Mesenchymal stem cell (in vitro differentiated cells and primary cell): ENCODE results near the gene ETDC.
"Not testable (repeated sequence)": the region's sequence is repeated elsewhere in the genome, so short reads cannot be mapped to it uniquely, and the experiment has no call there.

Experiments used
- DNase-seq: peaks from one replicate; pipeline ENCODE4 v3.0.0-alpha.2; 2013
- H2AFZ ChIP-seq: one replicate; pipeline ENCODE4 v1.6.1; 2013; ENCODE audit warnings: low read depth, mild to moderate bottlenecking, control low read depth, inconsistent platforms, low read length, moderate library complexity
- H2AK5ac ChIP-seq: 2 replicates; pipeline ENCODE4 v1.6.1; 2013; ENCODE audit warnings: low read length, moderate library complexity, mild to moderate bottlenecking, inconsistent platforms; ENCODE audit not compliant: severe bottlenecking
- H2BK120ac ChIP-seq: one replicate; pipeline ENCODE4 v1.6.1; 2013; ENCODE audit warnings: low read depth, mild to moderate bottlenecking, inconsistent platforms, low read length, moderate library complexity
- H2BK12ac ChIP-seq, 2 experiments: one replicate each; pipeline ENCODE4 v1.6.1; 2013; ENCODE audit warnings: inconsistent platforms in 2 of 2, low read length in 2 of 2, mild to moderate bottlenecking in 2 of 2, moderate library complexity in 2 of 2, control low read depth in 1 of 2
- H2BK15ac ChIP-seq: one replicate; pipeline ENCODE4 v1.6.1; 2013; ENCODE audit warnings: mild to moderate bottlenecking, low read depth, inconsistent platforms; ENCODE audit not compliant: poor library complexity, severe bottlenecking
- H2BK5ac ChIP-seq: 2 replicates; pipeline ENCODE4 v1.6.1; 2013; ENCODE audit warnings: low read depth, mild to moderate bottlenecking, low read length, control low read depth, inconsistent platforms; ENCODE audit not compliant: poor library complexity, severe bottlenecking
- H3K14ac ChIP-seq, 2 experiments: one replicate each; pipeline ENCODE4 v1.6.1; 2013; ENCODE audit warnings: inconsistent platforms in 2 of 2, low read length in 2 of 2, control low read depth in 1 of 2, mild to moderate bottlenecking in 1 of 2, moderate library complexity in 1 of 2
- H3K18ac ChIP-seq, 2 experiments: one replicate each; pipeline ENCODE4 v1.6.1; 2013; ENCODE audit warnings: inconsistent platforms in 2 of 2, low read length in 2 of 2, control low read depth in 1 of 2, low read depth in 1 of 2, mild to moderate bottlenecking in 1 of 2
- H3K23ac ChIP-seq, 2 experiments: one replicate each; pipeline ENCODE4 v1.6.1; 2013; ENCODE audit warnings: inconsistent platforms in 2 of 2, low read length in 2 of 2, mild to moderate bottlenecking in 2 of 2, moderate library complexity in 2 of 2, control low read depth in 1 of 2
- H3K27ac ChIP-seq: 2 replicates; pipeline ENCODE4 v1.5.1; 2013; ENCODE audit warnings: mild to moderate bottlenecking, moderate library complexity, low read length, control low read depth, inconsistent platforms; ENCODE audit not compliant: poor library complexity, severe bottlenecking
- H3K27me3 ChIP-seq, 2 experiments: 2 replicates each; pipeline versions ENCODE4 v1.6.1 to v1.7.0; 2013; ENCODE audit warnings: low read length in 2 of 2, mild to moderate bottlenecking in 2 of 2, moderate library complexity in 2 of 2, control low read depth in 1 of 2, inconsistent platforms in 1 of 2; ENCODE audit not compliant: control insufficient read depth in 1 of 2, insufficient read depth in 1 of 2
- H3K36me3 ChIP-seq, 2 experiments: 2 replicates each; pipeline versions ENCODE4 v1.6.1 to v1.7.0; 2013; ENCODE audit warnings: low read length in 2 of 2, control low read depth in 1 of 2, inconsistent platforms in 1 of 2, low read depth in 1 of 2, mild to moderate bottlenecking in 1 of 2; ENCODE audit not compliant: insufficient read depth in 2 of 2, control insufficient read depth in 1 of 2
- H3K4ac ChIP-seq, 2 experiments: one replicate each; pipeline ENCODE4 v1.6.1; 2013; ENCODE audit warnings: inconsistent platforms in 2 of 2, low read length in 2 of 2, mild to moderate bottlenecking in 2 of 2, moderate library complexity in 2 of 2, control low read depth in 1 of 2, low read depth in 1 of 2
- H3K4me1 ChIP-seq: 2 replicates; pipeline ENCODE4 v1.6.1; 2013; ENCODE audit warnings: low read depth, low read length, control low read depth; ENCODE audit not compliant: control insufficient read depth, insufficient read depth
- H3K4me2 ChIP-seq: 2 replicates; pipeline ENCODE4 v1.6.1; 2013; ENCODE audit warnings: low read length, mild to moderate bottlenecking, inconsistent platforms; ENCODE audit not compliant: poor library complexity, severe bottlenecking
- H3K4me3 ChIP-seq, 2 experiments: 2 replicates each; pipeline versions ENCODE4 v1.5.1 to v1.7.0; 2013; ENCODE audit warnings: low read length in 2 of 2, mild to moderate bottlenecking in 2 of 2, control low read depth in 1 of 2, low read depth in 1 of 2; ENCODE audit not compliant: insufficient read depth in 1 of 2
- H3K79me1 ChIP-seq: replicated peaks from 2 replicates; pipeline ENCODE4 v1.6.1; 2013; ENCODE audit warnings: mild to moderate bottlenecking, control low read depth, low read length, inconsistent platforms; ENCODE audit not compliant: poor library complexity, severe bottlenecking
- H3K9ac ChIP-seq: 2 replicates; pipeline ENCODE4 v1.7.0; 2013; ENCODE audit warnings: mild to moderate bottlenecking, low read length, moderate library complexity
- H3K9me3 ChIP-seq: 2 replicates; pipeline ENCODE4 v1.7.0; 2013; ENCODE audit warnings: mild to moderate bottlenecking, low read length; ENCODE audit not compliant: control insufficient read depth
- H4K8ac ChIP-seq: one replicate; pipeline ENCODE4 v1.6.1; 2013; ENCODE audit warnings: inconsistent platforms, mild to moderate bottlenecking, low read length, moderate library complexity
- H4K91ac ChIP-seq: one replicate; pipeline ENCODE4 v1.6.1; 2013; ENCODE audit warnings: mild to moderate bottlenecking, low read length, inconsistent platforms
- WGBS: methylation state at CpG from one replicate; pipeline ENCODE4 v1.1.7; 2013; ENCODE audit warnings: mixed read lengths; 5-methylcytosine and 5-hydroxymethylcytosine counted together

Gene ETDC

DNA sequence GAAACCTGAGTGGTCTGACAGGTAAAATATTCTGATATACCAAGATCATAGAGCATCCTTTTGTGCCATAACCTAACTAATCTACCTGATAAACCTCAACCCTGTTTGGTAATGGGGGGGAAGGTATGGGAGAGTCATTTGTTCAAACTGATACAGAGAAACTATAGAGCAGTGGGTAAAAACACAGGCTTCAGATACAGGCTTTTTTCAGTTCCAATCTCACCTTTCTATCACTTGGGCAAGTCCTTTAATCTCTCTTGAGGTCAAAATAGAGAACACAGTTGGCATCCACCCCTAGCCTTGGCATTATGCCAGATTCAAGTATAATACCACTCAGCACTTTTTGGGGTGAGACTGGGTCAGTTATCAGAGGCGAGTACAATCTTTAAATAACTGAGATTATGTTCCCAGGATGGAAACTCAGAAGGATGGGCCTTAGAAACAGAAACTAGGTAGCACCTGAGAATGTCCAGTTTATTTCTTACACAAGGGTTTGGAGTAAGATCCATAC is 880 bp upstream of the ETDC start:
- H3K27ac ChIP-seq: no peak overlapping the region
- H2BK15ac ChIP-seq: no peak overlapping the region
- no peak overlapping the region for H4K8ac ChIP-seq
- H3K4me2 ChIP-seq: no peak overlapping the region
- peaks cover 4% of the 10 kb centered on the region for H3K79me1 ChIP-seq
- H3K4me3 ChIP-seq: no peak overlapping the region
- H3K9me3 ChIP-seq: peaks cover 23% of the 10 kb centered on the region
- no peak overlapping the region for H3K18ac ChIP-seq
- no peak for DNase-seq
- H3K4ac ChIP-seq: no peak overlapping the region
- H3K4me1 ChIP-seq: no peaks in the 10 kb centered on the region
- H3K9ac ChIP-seq: no peak overlapping the region
- no peak overlapping the region for H2BK5ac ChIP-seq
- H3K14ac ChIP-seq: no peak overlapping the region
- no CpG with 5 or more reads among the region's 1 CpG for WGBS
- no peak overlapping the region for H3K23ac ChIP-seq
- H3K36me3 ChIP-seq: no peaks in the 10 kb centered on the region
- H2AK5ac ChIP-seq: no peak overlapping the region
- no peak overlapping the region for H4K91ac ChIP-seq
- H2BK12ac ChIP-seq: no peak overlapping the region
- no peak overlapping the region for H2AFZ ChIP-seq
- H3K27me3 ChIP-seq: no peaks in the 10 kb centered on the region
- H2BK120ac ChIP-seq: no peak overlapping the region

DNA sequence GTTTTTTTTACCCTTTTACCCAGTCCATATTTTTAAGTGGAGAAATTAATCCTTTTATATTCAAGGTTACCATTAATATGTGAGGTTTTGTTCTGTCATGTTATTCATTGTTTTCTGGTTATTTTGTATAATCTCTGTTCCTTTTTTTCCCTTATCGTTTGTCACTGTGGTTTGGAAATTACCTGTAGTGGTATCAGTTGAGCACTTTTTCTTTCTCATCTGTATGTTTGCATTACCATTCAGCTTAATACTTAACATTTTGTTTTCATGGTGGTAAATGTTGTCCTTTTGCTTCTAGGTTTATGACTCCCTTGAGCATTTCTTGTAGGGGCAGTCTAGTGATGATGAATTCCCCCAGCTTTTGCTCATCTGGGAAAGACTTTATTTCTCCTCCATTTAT is 6.6 kb downstream of the ETDC start:
- Histone ChIP-seq H3K27me3 (no peaks in the 10 kb centered on the region), H4K8ac (no peak overlapping the region), H2AFZ (no peak overlapping the region), H3K27ac (no peak overlapping the region), H3K14ac (no peak overlapping the region), H3K4ac (no peak overlapping the region), H2AK5ac (no peak overlapping the region), H3K36me3 (peaks cover 0 to 4% of the 10 kb centered on the region in 2 experiments), H3K9ac (no peak overlapping the region), H2BK5ac (no peak overlapping the region), H3K4me3 (no peak overlapping the region), H3K79me1 (peaks cover 5% of the 10 kb centered on the region), H2BK12ac (no peak overlapping the region), H3K23ac (no peak overlapping the region), H3K4me1 (no peaks in the 10 kb centered on the region), H4K91ac (no peak overlapping the region), H3K9me3 (peaks cover 32% of the 10 kb centered on the region), H3K18ac (no peak overlapping the region), H2BK15ac (no peak overlapping the region), H3K4me2 (no peak overlapping the region), H2BK120ac (no peak overlapping the region)
- no peak for DNase-seq
- no CpG with 5 or more reads among the region's 1 CpG for WGBS

DNA sequence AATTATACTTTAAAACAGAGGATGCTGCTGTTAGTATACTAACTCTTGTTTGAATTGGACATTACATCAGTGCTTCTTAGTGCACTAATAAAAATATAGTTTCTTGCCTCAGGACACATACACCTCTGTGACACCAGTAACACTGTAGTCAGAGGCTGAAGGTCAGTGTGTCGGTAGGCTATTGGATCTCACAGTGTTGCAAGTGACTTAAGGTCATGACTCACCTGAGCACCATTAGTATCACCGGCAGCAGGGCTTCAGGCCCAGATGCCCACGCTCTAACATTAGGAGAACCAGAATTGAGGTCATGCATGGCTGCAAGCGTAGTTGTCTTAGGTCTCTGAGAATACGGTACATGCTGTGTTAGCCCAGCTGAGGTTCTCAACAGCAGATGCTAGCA is 15.2 kb downstream of the ETDC start:
- H3K23ac ChIP-seq: no peak overlapping the region
- no peak for DNase-seq
- WGBS: 100% methylated on average over 5 of the region's 5 CpGs
- H3K14ac ChIP-seq: no peak overlapping the region
- H4K8ac ChIP-seq: no peak overlapping the region
- H3K18ac ChIP-seq: peak overlapping the region in 1 of 2 experiments; percentile 24
- H3K4me3 ChIP-seq: no peak overlapping the region
- H3K4me2 ChIP-seq: no peak overlapping the region
- peaks cover 7% of the 10 kb centered on the region for H3K79me1 ChIP-seq
- no peak overlapping the region for H3K9ac ChIP-seq
- no peak overlapping the region for H3K4ac ChIP-seq
- H3K9me3 ChIP-seq: peaks cover 5% of the 10 kb centered on the region
- no peaks in the 10 kb centered on the region for H3K4me1 ChIP-seq
- H2BK5ac ChIP-seq: no peak overlapping the region
- H2BK120ac ChIP-seq: no peak overlapping the region
- no peak overlapping the region for H2BK12ac ChIP-seq
- H4K91ac ChIP-seq: no peak overlapping the region
- no peak overlapping the region for H2BK15ac ChIP-seq
- no peak overlapping the region for H3K27ac ChIP-seq
- no peaks in the 10 kb centered on the region for H3K36me3 ChIP-seq
- no peak overlapping the region for H2AFZ ChIP-seq
- no peak overlapping the region for H2AK5ac ChIP-seq
- H3K27me3 ChIP-seq: no peaks in the 10 kb centered on the region

DNA sequence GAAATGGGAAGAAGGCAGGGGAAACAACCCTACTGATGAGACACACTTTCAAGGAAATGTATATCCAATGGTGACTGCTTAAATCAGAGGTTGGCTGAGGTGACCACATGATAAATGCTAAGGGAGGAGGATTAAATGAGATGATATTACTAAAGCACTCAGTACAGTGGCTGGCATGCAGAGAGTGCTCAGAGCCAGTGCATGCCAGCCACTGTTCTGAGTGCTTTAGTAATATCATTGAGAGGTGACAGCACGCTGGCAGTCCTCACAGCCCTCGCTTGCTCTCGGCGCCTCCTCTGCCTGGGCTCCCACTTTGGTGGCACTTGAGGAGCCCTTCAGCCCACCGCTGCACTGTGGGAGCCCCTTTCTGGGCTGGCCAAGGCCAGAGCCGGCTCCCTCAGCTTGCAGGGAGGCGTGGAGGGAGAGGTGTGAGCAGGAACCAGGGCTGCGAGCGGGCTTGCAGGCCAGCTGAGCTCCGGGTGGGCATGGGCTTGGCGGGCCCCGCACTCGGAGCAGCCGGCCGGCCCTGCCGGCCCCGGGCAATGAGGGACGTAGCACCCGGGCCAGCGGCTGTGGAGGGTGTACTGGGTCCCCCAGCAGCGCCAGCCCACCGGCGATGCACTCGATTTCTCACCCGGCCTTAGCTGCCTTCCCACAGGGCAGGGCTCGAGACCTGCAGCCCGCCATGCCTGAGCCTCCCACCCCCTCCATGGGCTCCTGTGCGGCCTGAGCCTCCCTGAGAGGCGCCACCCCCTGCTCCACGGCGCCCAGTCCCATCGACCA is 15.9 kb downstream of the ETDC start:
- H3K27me3 ChIP-seq, H4K8ac ChIP-seq, H3K4me1 ChIP-seq, H2BK120ac ChIP-seq, H2AFZ ChIP-seq, DNase-seq, H3K14ac ChIP-seq, H3K79me1 ChIP-seq, H3K4ac ChIP-seq, H2BK12ac ChIP-seq, H3K18ac ChIP-seq, H2AK5ac ChIP-seq, H3K4me2 ChIP-seq, H4K91ac ChIP-seq, H2BK5ac ChIP-seq, H3K4me3 ChIP-seq, H3K9ac ChIP-seq, H3K36me3 ChIP-seq, H2BK15ac ChIP-seq, H3K9me3 ChIP-seq, H3K27ac ChIP-seq, H3K23ac ChIP-seq: not testable (repeated sequence)
- WGBS: 94% methylated on average over 8 of the region's 32 CpGs
